ENCODE data around the gene DLGAP1.

DNA sequence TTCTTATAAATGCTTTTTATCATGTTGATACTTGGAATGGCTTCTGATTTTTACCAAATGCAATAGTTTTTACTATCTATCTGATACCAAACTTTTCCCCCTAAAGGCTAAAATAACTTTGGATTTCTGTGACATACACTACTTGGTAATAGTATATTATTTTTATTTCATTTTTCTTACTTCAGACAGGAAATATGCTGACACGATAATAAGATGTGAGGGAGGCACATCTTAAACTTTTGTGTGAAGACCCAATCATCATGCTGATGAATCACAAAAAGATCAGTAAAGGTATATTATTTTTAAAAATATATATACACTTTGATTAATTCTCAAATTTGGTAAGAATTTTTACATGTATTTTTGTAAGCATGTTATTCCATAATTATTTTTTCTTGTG lies 882.3 kb downstream of the DLGAP1 start:
- TF ChIP-seq, protein P1, sequence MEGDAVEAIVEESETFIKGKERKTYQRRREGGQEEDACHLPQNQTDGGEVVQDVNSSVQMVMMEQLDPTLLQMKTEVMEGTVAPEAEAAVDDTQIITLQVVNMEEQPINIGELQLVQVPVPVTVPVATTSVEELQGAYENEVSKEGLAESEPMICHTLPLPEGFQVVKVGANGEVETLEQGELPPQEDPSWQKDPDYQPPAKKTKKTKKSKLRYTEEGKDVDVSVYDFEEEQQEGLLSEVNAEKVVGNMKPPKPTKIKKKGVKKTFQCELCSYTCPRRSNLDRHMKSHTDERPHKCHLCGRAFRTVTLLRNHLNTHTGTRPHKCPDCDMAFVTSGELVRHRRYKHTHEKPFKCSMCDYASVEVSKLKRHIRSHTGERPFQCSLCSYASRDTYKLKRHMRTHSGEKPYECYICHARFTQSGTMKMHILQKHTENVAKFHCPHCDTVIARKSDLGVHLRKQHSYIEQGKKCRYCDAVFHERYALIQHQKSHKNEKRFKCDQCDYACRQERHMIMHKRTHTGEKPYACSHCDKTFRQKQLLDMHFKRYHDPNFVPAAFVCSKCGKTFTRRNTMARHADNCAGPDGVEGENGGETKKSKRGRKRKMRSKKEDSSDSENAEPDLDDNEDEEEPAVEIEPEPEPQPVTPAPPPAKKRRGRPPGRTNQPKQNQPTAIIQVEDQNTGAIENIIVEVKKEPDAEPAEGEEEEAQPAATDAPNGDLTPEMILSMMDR (IDR thresholded peaks at IDR 0.05): no peak
- TF ChIP-seq POLR2A (IDR thresholded peaks at IDR 0.05) (no peak), POLR2AphosphoS5 (IDR thresholded peaks at IDR 0.05) (no peak)
